Smooth muscle cell of trachea (primary cell): ENCODE data around the gene SPC25. TPM values are rescaled to one million over a fixed set of nuclear protein-coding genes. Genes with fewer than 3 reads are reported as not detected.

Experiments
- total RNA-seq: library from RNA; depleted of rRNA; stranded (reverse); fragments of >200 nt; gene quantifications from 2 replicates; pipeline ENCODE4 v1.2.1, GENCODE V29; 2014

SPC25 gene, protein sequence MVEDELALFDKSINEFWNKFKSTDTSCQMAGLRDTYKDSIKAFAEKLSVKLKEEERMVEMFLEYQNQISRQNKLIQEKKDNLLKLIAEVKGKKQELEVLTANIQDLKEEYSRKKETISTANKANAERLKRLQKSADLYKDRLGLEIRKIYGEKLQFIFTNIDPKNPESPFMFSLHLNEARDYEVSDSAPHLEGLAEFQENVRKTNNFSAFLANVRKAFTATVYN
- total RNA-seq, result 14.1 TPM in 1 of 2 replicates, not detected in the other

DNA sequence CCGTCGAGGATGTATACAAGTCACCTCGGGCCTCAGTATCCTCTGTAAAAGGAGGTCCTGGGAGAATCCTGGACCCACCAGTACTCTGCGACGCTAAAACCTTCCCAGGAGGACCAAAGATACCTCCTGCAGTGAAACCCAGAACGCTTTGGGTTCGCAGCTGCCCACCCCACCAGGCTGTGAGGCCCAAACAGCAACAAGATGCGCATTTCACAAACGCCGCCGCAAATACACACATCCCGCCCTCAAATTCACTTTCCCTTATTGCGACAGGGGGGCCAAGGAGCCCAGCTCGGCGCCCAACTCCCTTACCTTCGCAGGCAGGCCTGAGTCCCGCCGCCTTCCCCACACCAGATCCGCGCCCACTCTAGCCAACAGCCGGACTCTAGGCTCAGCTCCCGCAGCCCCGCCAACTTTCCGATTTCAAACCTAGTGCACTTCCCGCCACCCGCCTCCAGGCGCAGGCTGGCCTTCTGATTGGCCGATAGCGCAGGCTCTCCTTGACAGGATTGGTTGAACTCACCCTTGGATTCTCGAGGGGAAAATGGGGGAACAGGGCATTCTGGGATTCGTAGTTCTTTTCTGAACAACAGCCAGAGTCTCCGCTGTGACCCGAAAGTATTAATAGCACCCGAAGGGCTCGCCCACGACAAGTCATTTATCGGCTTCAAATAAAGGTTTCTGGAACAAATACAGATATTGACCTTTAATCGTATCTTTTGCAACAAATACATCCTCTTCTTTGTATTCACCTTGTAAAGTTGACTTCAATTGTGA is at the start of gene SPC25:
TSS of gene SPC25 (minus strand) at position 425 of the 777 bp plus-strand sequence. CDS start 911 bp downstream, outside the sequence.

DNA sequence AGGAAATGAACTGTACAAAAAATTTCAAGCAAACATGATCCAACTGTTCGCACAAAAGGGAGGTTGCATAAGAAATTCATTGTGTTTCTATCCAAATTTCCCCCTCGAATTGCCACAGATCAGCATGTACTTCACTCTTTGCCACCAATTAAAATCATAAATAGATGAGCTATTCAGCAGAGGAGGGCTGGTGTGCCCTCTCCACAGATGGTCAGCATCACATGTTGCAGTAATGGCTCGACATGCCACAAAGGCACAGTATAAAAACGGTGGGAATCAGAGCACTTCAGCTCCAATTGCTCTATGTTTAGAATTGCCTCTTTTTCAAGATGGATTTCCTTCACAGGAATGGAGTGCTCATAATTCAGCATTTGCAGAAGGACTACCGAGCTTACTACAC is 10.8 kb upstream of the SPC25 start, which contains the start of gene G6PC2:
TSS of gene G6PC2 (plus strand) at position 289 of the 400 bp plus-strand sequence. CDS start at position 330, 41 bp downstream.

Other genes with a start within 250 kb of the SPC25 start
- 0.33 and 0.58 TPM in 2 replicates for gene NOSTRIN, start 87.8 kb downstream of the SPC25 start, total RNA-seq
- gene G6PC2, start 10.9 kb upstream of the SPC25 start, total RNA-seq, result not detected in 2 replicates
- gene ABCB11, start 140.9 kb upstream of the SPC25 start, total RNA-seq, result under 0.01 TPM in 1 of 2 replicates, not detected in the other
- gene DHRS9, start 179.1 kb upstream of the SPC25 start, total RNA-seq, result not detected in 2 replicates